Ovary (tissue), 9 donors: ENCODE results near the gene ROBO1. TPM values are rescaled to one million over a fixed set of nuclear protein-coding genes. Genes with fewer than 3 reads are reported as not detected.

Experiments used
- DNase-seq, 5 donors: peaks; one replicate each; pipeline ENCODE4 v3.0.0-alpha.2; 2019 to 2020
- H3K27ac ChIP-seq, 2 donors: fragments of 200-600 bp; one replicate each; pipeline versions ENCODE4 v1.5.1 to v1.8.0; 2019 to 2022
- H3K27me3 ChIP-seq: fragments of 200-600 bp; one replicate; pipeline ENCODE4 v1.8.0; 2022
- H3K36me3 ChIP-seq: fragments of 200-600 bp; sonication (generic); one replicate; pipeline ENCODE4 v1.5.1; 2019
- H3K4me1 ChIP-seq: one replicate; pipeline ENCODE4 v1.8.1; 2013; ENCODE audit warnings: mild to moderate bottlenecking, moderate library complexity; ENCODE audit not compliant: insufficient read depth
- H3K4me3 ChIP-seq: fragments of 200-600 bp; sonication (generic); one replicate; pipeline ENCODE4 v1.5.1; 2017
- H3K9me3 ChIP-seq, 2 donors: fragments of 200-600 bp in 1 of 2; sonication (generic) in 1 of 2; one replicate each; pipeline versions ENCODE4 v1.5.1 to v1.8.1; 2013 to 2019; ENCODE audit warnings: mild to moderate bottlenecking in 1 of 2, moderate library complexity in 1 of 2
- CTCF ChIP-seq, 3 donors: fragments of 450-650 bp in 2 of 3; fragments of 200-600 bp in 1 of 3; IDR thresholded peaks; one replicate each; pipeline versions ENCODE4 v1.5.1 to v1.8.0; 2016 to 2022; ENCODE audit warnings: antibody characterized with exemption in 3 of 3, mild to moderate bottlenecking in 1 of 3
- EP300 ChIP-seq: sonication (generic); formaldehyde crosslinking; IDR thresholded peaks from one replicate; pipeline ENCODE4 v1.6.1; 2017; ENCODE audit warnings: antibody characterized with exemption
- POLR2A ChIP-seq: fragments of 450-650 bp; IDR thresholded peaks from one replicate; pipeline ENCODE4 v1.6.1; 2017; ENCODE audit warnings: antibody characterized with exemption, mild to moderate bottlenecking, moderate library complexity
- WGBS, 3 donors: extraction: QIAGEN DNeasy Blood & Tissue Kit in 1 of 3; methylation state at CpG; one replicate each; pipeline versions ENCODE4 v1.1.5 to v1.1.7; 2013 to 2017; 5-methylcytosine and 5-hydroxymethylcytosine counted together
- intact Hi-C, 4 donors: fragments of 100-400 bp; cut with DNase I; formaldehyde crosslinking; loops; one replicate each; pipeline versions ENCODE4 v1.11.0 to v1.15.1; 2022 to 2023
- polyA plus RNA-seq, 2 donors: library from polyadenylated mRNA; stranded (reverse); fragments of 200-250 nt in 1 of 2; fragments of 350-450 nt in 1 of 2; fragmentation: Illumina TruSeq in 1 of 2; extraction: RNeasy Lipid Tissue Mini Kit (QIAGEN cat#74804) in 1 of 2; gene quantifications; one replicate each; pipeline ENCODE4 v1.2.3, GENCODE V29; 2013 to 2014
- total RNA-seq, 7 donors: library from RNA; depleted of rRNA in 2 of 7; stranded (reverse); fragments of >200 nt in 2 of 7; fragmentation: NEBNext Ultra II Directional in 3 of 7; extraction: Animal tissue kit (Norgen Biotek cat#: 25700) in 3 of 7; gene quantifications; one replicate each; pipeline versions ENCODE4 v1.1.0 to v1.2.4, GENCODE V29; 2016 to 2023
- donor health status: DM: no; HTN: no; CAD: no; lungs with moderate emphysema.
- donor health status: DM: no; HTN: no; CAD: no.
- donor health status: Bipolar disorder and iron deficiency.
- donor health status: DM: yes; HTN: yes; CAD: no.
- donor health status: DM: no; HTN: no; CAD: no.
- donor health status: DM: yes; HTN: yes; CAD: no.

The ROBO1 gene
- total and polyA plus RNA-seq, 9 donors, result 17.2 to 49.5 (median 29.0) TPM

DNA sequence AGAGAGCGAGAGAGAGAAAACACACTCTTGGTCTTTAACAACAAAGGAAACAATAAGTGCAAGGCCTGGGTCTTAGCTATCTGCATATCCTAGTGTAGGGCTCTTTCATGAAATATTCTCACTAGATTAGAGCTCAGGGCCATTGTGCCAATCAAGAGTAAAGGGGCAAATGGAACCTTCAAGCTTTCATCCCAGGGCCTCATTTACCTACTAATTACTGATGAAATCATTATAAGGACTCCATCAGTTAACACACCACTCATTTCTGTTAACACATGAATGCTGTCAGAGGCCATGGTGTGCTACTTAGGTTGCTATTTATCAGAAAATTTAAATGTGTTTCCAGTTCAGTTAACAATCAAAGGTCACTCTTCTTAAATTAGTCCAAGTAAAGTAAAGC, 597.8 kb downstream of the ROBO1 start:
- no peaks in the 10 kb centered on the region for H3K4me1 ChIP-seq
- no peaks in the 10 kb centered on the region for H3K36me3 ChIP-seq
- H3K27ac ChIP-seq, result no peak overlapping the region
- no peaks in the 10 kb centered on the region for H3K27me3 ChIP-seq
- DNase-seq, result no peak
- no peak for TF ChIP-seq EP300
- no peak for TF ChIP-seq CTCF (IDR thresholded peaks at IDR 0.05)
- no peak for TF ChIP-seq POLR2A
- intact Hi-C loops, result no loop called here
- H3K4me3 ChIP-seq, result no peak overlapping the region
- H3K9me3 ChIP-seq, result no peaks in the 10 kb centered on the region
- WGBS, 3 donors, result 93 to 97% (median 97%) methylated on average over 1 of the region's 1 CpG

- Histone ChIP-seq H3K27me3 (no peaks in the 10 kb centered on the region), H3K4me1 (no peaks in the 10 kb centered on the region), H3K4me3 (no peak overlapping the region), H3K27ac (no peak overlapping the region), H3K36me3 (no peaks in the 10 kb centered on the region), H3K9me3 (no peaks in the 10 kb centered on the region)
- no peak for TF ChIP-seq EP300
- no peak for TF ChIP-seq CTCF (IDR thresholded peaks at IDR 0.05)
- no peak for TF ChIP-seq POLR2A
- DNase-seq, result no peak
- intact Hi-C loops, result no loop called here
- 6 to 12% (median 7%) methylated on average over 5 of the region's 5 CpGs for WGBS, 3 donors
Measured at GRCh38 chr3:79167651-79168416, 600.0 kb downstream of the ROBO1 start.

GRCh38 chr3:79162653-79163052, 605.1 kb downstream of the ROBO1 start:
- DNase-seq, result no peak
- Histone ChIP-seq H3K27me3 (peaks cover 3% of the 10 kb centered on the region), H3K27ac (no peak overlapping the region), H3K36me3 (no peaks in the 10 kb centered on the region), H3K9me3 (no peaks in the 10 kb centered on the region), H3K4me3 (no peak overlapping the region), H3K4me1 (no peaks in the 10 kb centered on the region)
- TF ChIP-seq CTCF (IDR thresholded peaks at IDR 0.05), result no peak
- intact Hi-C loops, result no loop called here
- whole genome bisulfite sequencing, 3 donors, result 65 to 73% (median 66%) methylated on average over 2 of the region's 2 CpGs

DNA sequence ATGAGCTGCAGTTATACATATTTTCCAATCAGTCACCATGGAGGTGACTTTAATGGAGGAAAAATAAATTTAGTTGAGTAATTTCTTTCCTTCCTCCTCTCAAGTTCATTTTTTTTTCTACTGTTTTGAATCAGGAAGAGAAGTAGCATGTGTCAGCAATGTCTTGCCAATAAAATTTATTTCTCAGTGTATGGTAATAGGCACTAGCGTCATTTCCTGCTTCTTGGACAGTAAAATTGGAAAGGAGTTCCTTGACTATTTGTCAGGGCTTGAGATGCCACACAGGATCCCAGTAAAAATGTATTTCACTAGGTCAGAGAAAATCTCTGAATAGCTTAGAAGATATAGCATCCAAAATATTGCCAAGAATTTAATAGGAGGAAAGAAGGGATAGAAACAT, 605.9 kb downstream of the ROBO1 start:
- 64 to 78% (median 69%) methylated on average over 1 of the region's 1 CpG for WGBS, 3 donors
- no peak overlapping the region for H3K4me3 ChIP-seq
- intact Hi-C loops, result no loop called here

More for the DNA sequence above, 605.9 kb downstream of the ROBO1 start:
- TF ChIP-seq POLR2A (no peak), CTCF (IDR thresholded peaks at IDR 0.05) (no peak), EP300 (no peak)
- H3K9me3 ChIP-seq, result no peaks in the 10 kb centered on the region
- no peaks in the 10 kb centered on the region for H3K36me3 ChIP-seq
- H3K27ac ChIP-seq, result no peak overlapping the region
- no peak for DNase-seq
- H3K4me1 ChIP-seq, result no peaks in the 10 kb centered on the region
- H3K27me3 ChIP-seq, result peaks cover 3% of the 10 kb centered on the region
